ENCODE results near the gene ELL.

Gene ELL

DNA sequence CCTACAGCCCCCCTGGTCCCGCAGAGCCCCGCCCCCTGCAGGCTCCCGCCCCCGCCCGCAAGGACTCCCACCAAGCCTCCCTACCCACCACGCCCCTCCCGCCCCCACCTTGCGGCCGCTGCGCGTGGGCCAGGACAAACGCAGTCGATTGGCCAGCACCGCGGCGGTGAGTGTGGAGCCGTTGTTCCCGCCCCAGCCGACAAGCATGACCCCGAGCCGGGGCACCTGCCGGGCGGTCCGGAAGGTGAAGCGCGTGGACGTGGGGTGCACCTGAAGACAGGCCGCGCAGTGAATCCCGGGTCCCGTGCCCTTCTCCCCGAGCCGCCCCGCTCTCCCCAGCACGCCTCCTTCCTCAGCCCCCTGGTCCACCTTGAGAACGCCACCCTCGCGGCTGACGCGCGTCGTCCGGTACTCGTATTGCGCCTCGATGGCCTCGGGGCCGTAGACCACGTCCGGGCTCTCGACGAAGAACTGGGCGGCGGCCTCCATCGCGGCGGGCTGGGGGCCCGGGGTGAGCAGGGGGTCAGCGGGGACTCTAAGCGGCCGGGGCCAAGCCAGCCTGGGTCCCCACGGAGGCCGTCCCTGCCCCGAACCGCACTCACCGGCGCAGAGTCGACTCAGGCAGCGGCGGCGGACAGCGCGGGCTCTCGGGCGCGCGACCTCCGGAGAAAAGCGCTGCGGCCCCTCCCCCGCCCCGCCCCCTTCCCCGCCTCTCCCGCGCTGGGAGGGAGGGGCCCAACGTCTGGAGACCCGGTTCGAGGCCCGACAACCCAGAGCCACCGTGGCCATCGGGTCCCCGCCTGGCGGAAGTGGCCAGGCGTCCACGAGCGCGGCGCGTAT is 84.2 kb downstream of the ELL start, which contains the start of gene ISYNA1:
Gene ISYNA1, minus strand, starts transcription at position 643 of the 840 bp plus-strand sequence. Its CDS starts 154 bp downstream, at position 489.
- in situ Hi-C loops (cut with MboI; ENCODE audit: low sequenced_read_pairs) = no loop called here

DNA sequence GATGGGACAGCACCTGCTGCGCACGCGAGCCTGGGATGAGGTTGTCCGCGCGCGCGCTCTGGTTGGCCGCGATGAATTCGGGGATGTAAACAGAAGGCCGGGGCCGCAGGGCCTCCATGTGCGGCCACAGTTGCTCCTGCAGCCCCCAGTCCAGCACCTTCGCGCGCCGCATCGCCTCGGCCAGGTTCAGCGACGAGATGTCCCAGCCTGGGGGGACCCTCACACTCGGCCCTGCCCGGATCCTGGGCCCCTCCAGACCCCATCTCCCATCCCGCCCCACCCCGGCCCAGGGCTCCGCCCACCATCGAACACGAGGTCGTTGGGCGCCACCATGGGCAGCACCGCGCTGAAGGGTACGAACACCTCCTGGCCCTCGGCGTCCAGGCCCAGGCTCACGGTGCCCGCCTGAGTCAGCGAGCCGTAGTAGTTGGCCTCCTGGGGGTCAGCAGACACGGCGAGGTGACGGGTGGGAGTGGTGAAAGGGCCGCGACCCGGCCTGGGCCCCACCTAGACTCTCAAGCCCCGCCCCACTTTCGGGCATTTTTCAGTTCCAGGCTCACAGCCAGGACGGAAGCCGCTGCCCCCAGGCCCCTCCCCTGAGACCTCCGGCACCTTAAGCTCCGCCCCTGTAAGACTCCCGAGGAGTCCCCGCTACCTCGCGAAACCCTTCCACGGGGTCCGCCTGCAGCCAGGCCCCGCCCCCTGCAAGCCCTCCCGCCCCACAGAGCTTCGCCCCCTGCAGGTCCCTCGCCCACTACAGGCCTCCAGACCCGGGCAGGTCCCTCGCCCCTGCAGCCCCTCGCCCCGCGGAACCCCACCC is 85.0 kb downstream of the ELL start:
- in situ Hi-C loops (cut with MboI; ENCODE audit: low sequenced_read_pairs) = no loop called here

DNA sequence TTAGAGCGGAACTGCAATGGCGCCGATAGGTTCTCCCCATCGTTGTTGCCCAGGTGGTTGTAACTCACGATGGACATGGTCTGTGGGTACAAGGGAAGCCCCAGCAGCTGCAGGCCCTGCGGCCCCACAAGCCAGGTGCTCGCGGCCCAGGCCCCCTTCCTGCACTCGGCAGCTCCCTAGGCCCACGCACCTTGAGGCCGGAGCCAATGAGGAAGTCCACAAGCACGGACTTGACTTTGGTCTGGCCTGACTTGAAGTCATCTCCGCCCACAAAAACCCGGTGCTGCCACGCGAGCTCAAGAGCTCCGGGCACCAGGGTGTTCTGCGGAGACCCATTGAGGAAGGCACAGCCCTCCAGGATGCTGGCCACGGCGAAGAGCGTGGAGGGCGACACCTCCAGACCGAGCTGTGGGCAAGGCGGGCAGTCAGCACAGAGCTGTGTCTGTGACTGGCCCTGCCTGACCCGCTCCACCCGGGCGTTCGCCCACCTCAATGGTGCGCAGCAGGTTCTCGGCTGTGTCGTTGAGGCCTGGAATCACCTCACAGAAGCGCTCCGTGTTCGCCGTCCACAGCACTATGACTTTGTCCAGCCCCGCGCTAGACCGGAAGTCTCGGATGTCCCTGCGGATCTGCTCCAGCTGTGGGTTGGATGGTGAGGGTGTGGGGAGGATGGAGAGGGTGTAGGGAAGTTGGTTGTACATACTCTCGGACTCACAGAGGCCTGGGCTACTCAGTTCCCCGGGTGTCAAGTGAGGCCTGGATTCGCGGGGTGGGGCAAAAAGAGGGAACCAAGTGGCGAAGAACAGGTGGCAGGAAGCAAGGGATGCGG is 85.8 kb downstream of the ELL start:
- in situ Hi-C loops (cut with MboI; ENCODE audit: low sequenced_read_pairs) = no loop called here

DNA sequence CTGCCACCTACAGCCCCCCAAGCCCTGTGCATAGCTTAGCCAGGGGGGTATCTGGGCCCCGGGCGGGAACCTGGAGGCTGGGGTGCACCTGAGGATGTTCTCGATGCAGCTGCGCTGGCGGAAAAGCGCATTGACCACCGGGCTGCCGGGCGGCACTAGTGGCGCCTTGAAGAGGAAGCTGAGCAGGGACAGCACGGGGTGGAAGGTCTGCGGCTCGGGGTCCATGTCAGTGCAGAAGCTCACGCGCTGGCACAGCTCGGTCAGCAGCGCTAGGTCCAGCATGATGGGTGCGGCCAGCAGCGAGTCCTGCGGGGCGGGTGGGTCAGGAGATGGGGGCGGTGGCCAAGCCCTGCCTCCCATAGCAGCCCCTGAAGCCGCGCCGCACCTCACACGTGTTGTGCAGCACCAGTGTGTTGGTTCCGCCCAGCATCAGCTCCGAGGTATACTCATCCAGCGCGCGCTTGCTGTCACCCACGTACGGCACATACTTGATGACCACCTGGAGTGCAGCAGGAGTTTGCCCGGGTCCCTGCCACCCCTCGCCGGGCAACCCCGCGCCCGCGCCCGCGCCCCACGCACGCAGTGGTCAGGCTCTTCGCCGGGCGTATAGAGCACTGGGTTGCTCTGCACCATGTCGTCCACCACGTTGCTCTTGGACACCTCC is 86.6 kb downstream of the ELL start:
- in situ Hi-C loops (cut with MboI; ENCODE audit: low sequenced_read_pairs) = no loop called here

DNA sequence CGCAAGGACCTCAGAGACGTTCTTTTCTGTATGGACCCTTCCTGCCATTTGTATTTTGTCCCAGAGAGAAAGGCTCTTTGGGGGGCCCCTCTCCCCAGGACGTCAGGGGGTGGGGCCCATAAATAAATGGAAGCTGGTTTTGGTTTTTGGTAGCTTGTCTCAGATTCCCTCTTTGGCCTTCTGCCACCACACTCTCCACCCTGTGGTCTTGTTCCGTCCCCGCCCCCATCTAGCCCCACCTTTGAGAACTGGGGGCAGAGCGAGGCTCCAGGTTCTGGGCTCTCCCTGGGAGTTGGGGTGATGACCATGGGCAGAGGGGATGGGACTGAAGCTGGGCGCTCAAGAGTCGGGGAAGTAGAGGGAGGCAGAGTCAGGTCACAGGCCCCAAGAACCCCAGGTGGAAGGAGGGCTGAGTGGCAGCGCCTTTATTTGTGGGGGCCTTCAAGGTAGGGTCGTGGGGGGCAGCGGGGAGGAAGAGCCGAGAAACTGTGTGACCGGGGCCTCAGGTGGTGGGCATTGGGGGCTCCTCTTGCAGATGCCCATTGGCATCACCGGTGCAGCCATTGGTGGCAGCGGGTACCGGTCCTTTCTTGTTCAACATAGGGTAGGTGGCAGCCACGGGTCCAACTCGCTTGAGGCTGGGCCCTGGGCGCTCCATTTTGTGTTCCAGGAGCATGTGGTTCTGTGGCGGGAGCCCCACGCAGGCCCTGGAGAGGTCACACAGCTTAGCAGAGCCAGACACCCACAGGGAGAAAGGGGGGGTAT is 87.3 kb downstream of the ELL start:
- in situ Hi-C loops (cut with MboI; ENCODE audit: low sequenced_read_pairs) = no loop called here

DNA sequence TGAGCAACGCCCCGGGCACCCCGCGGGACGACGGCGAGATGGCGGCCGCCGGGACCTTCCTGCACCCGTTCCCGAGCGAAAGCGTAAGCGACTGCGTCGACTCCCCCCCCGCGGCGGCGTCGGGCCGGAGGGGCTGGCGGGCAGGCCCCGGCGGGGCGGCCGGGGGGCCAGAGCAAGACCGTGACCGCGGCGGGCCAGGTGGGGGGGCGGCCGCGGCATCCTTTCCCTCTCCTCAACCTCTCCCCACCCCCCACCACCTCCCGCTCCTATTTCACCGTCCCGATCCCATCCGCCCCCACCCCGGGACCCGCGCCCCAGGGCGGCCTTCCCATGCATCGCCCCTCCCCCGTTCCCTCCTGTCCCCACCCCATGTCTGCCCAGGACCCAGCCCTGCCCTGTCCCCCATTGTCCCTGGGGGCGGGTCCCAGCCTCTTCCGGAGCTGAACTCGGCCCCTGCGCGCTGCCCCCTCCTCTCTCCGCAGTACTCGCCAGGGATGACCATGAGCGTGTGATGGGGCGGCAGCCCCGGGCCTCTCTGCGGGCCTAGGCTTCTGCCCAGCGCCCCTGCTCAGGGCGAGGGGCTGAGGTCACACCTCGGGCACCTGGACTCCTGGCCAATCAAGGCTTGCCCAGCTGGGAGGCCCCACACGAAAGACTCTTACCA is 88.0 kb downstream of the ELL start:
- in situ Hi-C loops (cut with MboI; ENCODE audit: low sequenced_read_pairs) = no loop called here

DNA sequence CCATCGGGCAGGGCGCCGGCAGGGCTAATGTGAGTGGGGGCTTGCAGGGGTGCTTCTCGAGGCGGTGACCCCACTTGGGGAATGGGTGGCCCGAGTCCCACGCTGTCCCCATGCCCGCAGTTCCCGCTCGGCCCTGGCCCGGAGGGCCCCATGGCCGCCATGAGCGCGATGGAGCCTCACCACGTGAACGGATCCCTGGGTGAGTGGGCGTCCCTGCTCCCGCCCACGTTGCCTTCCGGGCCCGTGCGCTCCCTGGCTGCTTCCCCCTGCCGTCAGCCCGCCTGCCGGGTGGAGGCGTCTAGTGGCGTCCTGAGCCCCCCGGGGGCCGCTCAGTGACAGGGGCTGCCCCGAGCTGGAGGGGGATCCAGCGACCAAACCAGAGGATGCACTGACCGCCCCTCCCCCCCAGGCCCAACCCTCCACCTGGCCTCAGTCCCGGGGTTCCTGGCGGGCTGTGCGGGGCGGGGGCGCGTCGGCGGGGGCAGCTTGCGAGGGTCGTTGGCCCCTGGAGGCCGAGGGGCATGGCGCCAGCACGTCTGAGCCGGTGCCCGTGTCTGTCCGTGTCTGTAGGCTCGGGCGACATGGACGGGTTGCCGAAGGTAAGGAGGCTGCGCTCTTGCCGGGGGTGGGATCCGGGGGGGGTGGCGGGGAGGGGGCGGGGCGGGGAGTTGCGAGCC is 88.7 kb downstream of the ELL start:
- in situ Hi-C loops (cut with MboI; ENCODE audit: low sequenced_read_pairs) = no loop called here

DNA sequence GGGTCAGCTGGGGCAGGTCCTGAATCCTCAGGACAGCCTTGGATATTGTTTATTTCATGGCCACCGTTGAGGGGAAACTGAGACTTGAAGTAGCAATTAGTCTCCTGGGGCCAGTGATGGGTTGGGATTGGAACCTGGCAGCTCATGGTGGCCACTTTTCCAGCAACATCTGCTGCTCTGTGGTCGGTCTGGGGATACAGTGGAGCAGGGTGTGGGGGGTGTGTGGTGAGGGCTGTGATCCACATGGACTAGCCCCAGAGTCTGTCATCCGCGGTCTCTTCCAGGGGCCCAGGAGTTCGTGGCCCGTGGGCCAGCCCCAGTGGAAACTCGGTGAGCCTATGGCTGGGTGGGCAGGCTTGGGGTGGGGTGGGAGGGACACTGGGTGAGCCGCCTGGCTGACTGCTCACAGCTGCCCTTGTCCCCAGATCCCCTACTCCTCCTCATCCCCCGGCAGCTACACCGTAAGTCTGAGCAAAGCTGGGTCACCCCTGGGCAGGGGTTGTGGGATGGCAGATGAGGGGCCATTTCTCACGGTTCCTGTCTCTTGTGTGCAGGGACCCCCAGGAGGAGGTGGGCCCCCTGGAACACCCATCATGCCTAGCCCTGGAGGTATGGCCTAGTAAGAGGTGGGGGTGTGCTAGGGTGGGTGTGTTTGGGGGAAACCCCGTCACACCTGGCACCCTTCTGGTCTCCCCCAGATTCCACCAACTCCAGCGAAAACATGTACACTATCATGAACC is 89.4 kb downstream of the ELL start:
- in situ Hi-C loops (cut with MboI; ENCODE audit: low sequenced_read_pairs) = no loop called here

DNA sequence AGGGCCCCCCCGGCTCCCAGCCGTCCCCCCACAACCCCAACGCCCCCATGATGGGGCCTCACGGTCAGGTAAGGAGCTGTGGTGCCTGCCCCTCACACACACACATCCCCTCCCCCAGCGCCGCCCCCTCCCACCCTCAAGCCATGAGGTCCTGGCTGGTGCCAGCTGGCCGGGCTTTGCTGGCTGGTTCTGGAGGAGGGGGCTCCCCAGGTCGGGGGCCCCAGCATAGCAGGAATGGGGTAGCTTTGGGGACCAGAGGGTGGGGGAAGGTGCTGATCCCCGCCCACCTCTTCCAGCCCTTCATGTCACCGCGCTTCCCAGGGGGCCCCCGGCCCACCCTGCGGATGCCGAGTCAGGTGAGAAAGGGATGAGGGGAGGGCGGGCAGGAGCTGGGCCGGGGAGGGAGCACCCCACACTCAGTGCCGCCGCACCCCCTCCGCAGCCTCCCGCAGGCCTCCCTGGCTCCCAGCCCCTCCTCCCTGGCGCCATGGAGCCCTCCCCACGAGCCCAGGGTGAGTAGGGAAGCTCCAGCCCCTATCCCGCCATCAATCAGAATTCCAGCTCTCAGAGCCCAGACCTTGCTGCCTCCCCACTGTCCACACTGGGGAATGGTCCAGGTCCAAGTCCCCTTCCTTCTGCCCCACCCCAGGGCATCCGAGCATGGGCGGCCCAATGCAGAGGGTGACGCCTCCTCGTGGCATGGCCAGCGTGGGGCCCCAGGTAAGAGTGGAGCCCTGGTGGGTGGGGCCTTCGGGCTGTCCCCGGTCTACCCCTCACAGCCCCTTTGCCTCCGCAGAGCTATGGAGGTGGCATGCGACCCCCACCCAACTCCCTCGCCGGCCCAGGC is 90.3 kb downstream of the ELL start:
- in situ Hi-C loops (cut with MboI; ENCODE audit: low sequenced_read_pairs) = no loop called here

DNA sequence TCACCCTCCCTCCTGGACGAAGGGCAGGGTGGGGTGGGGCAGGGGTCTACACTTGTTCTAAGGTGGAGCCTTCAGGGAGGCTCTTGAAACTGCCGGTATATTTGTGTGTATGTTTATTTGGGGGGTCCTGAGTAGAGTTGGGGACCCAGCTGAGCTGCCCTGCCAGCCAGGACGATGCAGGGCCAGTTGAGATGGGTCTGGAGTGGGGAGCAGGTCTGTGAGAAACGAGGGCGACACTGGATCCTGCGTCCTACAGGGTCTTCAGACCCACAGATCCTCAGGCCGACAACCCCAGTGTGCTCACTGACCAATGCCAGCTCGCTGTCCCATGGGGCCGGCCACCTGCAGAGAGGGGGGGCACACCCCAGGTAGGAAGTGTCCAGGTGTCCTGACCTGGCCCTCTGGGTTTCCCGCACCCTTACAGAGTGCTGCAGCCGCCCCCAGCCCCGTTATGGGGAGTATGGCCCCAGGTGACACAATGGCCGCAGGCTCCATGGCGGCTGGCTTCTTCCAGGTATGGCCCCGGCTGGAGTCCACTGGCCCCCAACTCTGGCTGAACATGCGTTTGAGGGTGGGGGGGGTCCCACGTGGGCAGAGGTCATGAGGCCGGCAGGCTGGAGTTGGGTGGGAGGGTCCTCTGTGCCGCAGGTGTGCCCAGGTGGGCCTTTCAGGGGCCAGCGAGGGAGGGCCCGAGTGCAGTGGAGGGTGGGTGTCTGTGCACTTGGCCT is 91.3 kb downstream of the ELL start:
- in situ Hi-C loops (cut with MboI; ENCODE audit: low sequenced_read_pairs) = no loop called here

DNA sequence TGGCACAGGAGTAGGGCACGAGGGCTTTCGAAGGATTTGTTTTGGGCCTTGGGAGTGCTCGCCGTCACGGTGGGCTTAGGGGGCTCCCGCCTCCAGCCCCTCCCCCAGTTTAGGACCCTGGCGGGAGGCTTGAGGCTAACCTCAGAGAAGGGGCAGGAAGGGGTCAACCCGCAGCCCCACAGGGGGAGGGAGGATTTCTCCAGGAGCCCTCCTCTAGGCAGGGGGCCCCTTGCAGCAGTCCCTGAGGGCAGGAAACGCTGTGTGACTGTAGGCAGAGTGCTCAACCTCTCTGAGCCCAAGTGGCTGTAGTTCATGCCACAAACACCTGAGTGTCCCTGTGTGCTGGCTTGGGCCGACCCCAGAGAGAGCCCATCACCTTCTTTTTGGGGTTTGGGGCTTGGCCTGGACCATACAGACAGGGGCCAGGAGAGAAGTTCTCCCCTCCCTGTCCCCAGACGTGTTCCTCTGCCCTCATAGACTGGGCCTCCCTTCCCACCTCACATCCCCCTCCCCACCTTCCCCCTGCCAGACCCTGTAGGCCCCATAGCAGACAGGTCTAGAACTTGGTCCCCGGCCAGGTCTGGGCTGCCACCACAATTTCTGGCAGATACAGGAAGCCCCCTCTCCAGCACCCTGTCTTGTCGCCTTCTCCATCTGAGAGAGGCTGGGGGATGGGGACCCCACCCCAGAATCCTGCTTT is 92.0 kb downstream of the ELL start:
- in situ Hi-C loops (cut with MboI; ENCODE audit: low sequenced_read_pairs) = no loop called here

DNA sequence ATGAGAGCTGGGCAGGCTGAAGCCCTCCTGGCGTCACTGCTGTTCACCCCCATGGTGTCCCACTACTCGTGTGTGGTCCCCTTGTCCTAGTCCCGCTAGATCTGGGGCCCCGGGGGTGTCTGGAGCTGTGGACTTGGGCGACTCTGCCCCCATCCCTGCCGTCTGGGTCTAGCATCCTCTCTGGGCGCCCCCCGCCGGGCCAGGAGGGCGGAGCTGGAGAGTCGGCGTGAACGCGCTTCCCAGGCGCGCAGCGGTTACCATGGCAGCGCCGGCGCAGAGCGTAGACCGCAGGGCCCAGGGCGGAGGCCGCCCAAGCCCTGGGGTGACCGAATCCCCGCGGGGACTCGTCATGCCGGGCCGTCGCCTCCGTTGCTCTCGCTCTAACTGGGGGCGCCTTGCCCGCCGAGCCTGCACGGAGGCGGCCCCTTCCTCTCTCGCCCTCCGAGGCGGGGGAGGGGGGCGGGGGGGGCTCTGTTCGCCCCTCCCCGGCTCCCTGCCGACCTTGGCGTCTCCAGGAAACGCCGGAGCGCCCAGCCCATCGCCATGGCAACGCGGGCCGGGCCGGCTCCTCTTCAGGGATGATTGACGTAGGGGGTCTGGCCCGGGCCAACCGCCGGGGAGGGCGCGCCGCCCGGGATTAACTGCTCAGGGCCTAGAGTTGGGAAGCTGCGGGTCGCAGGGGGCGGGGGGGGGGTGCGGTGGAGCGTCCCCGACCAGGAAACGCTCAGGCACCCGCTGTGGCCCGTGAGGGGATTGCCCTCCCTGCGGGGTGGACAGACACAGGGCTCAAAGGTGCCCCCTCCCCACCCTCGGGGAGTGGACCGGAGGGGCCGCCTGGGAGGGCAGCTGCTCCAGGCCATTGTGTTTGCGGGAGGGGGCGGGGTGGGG is 92.8 kb downstream of the ELL start:
- in situ Hi-C loops (cut with MboI; ENCODE audit: low sequenced_read_pairs) = no loop called here

DNA sequence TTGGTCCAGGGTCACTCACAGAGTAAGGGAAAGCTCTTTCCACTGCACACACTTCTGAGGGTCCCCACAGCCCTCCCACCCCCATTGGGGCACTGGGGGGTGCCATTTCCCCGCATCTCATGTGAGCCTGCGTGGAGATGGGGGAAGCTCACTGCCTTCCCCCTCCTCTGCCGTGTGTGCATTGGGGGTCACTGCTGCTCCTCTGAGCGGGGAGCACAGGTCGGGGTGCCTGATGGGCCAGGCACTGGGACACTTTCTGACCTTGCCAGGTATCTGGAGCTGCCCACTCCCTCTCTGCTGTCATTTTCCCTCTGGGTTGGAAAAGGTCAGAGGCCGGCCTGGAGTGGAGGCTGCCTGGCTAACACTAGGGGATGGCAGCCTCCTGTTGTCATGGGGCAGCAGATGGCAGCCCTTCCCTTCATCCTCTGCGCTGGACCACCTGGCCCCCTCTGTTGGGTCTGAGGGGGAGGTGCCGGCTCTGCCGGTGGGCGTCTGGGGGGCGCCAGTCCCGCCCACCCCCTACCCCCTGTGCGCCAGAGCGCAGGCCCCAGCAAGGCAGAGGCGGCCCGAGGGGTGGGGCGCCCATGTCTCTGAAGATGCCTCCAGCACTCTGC is 93.6 kb downstream of the ELL start:
- in situ Hi-C loops (cut with MboI; ENCODE audit: low sequenced_read_pairs) = no loop called here

DNA sequence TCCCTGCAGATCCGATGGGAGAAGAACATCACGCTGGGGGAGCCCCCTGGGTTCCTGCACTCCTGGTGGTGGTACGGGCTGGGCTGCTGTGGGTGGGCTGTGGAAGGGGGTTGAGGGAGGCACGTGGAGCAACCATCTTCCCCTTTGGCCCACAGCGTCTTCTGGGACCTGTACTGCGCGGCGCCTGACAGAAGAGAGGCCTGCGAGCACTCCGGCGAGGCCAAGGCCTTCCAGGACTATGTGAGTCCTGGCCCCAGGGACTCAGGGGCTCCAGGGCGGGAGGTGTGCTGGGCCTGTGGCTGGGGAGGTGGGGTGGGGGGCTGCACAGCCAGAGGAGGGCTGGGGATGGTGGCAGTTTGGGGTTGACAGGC is 94.1 kb downstream of the ELL start:
- in situ Hi-C loops (cut with MboI; ENCODE audit: low sequenced_read_pairs) = no loop called here
